DND-41 (cell line): ENCODE data around the gene COA1.

Experiments
- ATAC-seq: fragments of 200-7000 bp; cut with Tn5 transposase; 3 replicates; pipeline ENCODE4 v1.9.1; 2021; ENCODE audit warnings: low read depth; ENCODE audit not compliant: insufficient read depth
- DNase-seq: peaks from one replicate; pipeline ENCODE4 v3.0.0-alpha.2; 2020
- H2AFZ ChIP-seq: 2 replicates; pipeline ENCODE4 v1.6.0; 2012; ENCODE audit warnings: low read depth, low read length
- H3K27ac ChIP-seq: 2 replicates; pipeline ENCODE4 v1.5.1; 2012; ENCODE audit warnings: low read length, inconsistent platforms
- H3K27me3 ChIP-seq: fragments of 200-600 bp; sonication (generic); 2 replicates; pipeline ENCODE4 v1.6.0; 2012; ENCODE audit warnings: low read length, mild to moderate bottlenecking, inconsistent platforms; ENCODE audit not compliant: insufficient read depth, poor library complexity
- H3K36me3 ChIP-seq: 2 replicates; pipeline ENCODE4 v1.5.1; 2012; ENCODE audit warnings: low read length, inconsistent platforms; ENCODE audit not compliant: insufficient read depth
- H3K4me1 ChIP-seq: 2 replicates; pipeline ENCODE4 v1.5.1; 2012; ENCODE audit warnings: mild to moderate bottlenecking, low read length; ENCODE audit not compliant: insufficient read depth
- H3K4me2 ChIP-seq: 2 replicates; pipeline ENCODE4 v1.6.0; 2012; ENCODE audit warnings: mild to moderate bottlenecking, moderate library complexity, low read length, inconsistent platforms; ENCODE audit not compliant: insufficient read depth
- H3K4me3 ChIP-seq, 2 experiments: fragments of 200-600 bp in 1 of 2; shearing (Covaris generic) in 1 of 2; 2 replicates each; pipeline ENCODE4 v1.5.1; 2012 to 2016; ENCODE audit warnings: inconsistent platforms in 2 of 2, low read length in 2 of 2, mild to moderate bottlenecking in 2 of 2, low read depth in 1 of 2, moderate library complexity in 1 of 2
- H3K79me2 ChIP-seq: 2 replicates; pipeline ENCODE4 v1.6.0; 2012; ENCODE audit warnings: low read length, inconsistent platforms; ENCODE audit not compliant: insufficient read depth
- H3K9ac ChIP-seq: 2 replicates; pipeline ENCODE4 v1.6.0; 2012; ENCODE audit warnings: low read depth, mild to moderate bottlenecking, inconsistent platforms, low read length, moderate library complexity
- H3K9me3 ChIP-seq: 2 replicates; pipeline ENCODE4 v1.5.1; 2012; ENCODE audit warnings: low read length, moderate library complexity, mild to moderate bottlenecking, inconsistent platforms; ENCODE audit not compliant: insufficient read depth, severe bottlenecking
- H4K20me1 ChIP-seq: 2 replicates; pipeline ENCODE4 v1.6.0; 2012; ENCODE audit warnings: low read length; ENCODE audit not compliant: insufficient read depth
- EZH2 ChIP-seq: IDR thresholded peaks from 3 replicates; pipeline ENCODE4 v1.6.1; 2012; ENCODE audit warnings: borderline replicate concordance, low read depth, mild to moderate bottlenecking, moderate library complexity, low read length, inconsistent platforms; ENCODE audit not compliant: severe bottlenecking
- TF ChIP-seq, protein P1 (sequence below): IDR thresholded peaks from 2 replicates; pipeline ENCODE4 v1.5.1; 2012; ENCODE audit warnings: borderline replicate concordance, low read length, moderate library complexity, mild to moderate bottlenecking; ENCODE audit not compliant: poor library complexity, severe bottlenecking; ENCODE audit errors: extremely low read depth

COA1 gene

DNA sequence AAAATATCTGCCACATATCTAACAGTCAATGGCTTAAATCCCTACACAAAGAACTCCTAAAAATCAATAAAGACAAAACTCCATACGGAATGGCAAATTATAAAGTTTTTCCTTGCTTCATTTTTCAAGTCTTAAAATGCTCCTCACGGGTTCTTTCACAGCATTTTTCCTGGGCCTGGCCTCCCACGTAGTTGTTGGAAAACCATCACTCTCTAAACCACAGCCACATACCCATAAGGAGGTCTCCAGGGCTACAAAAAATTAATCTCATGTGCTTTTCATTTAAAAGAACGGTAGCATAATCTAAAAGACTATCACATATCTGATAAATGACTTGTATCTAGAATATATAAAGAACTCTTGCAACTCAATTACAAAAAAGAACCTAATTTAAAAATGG, 2.9 kb downstream of the COA1 start:
- H3K27me3 ChIP-seq: no peaks in the 10 kb centered on the region
- H3K4me2 ChIP-seq: peak overlapping the region; percentile 80; the same call in 1 of the 2 replicates
- DNase-seq (no peak), ATAC-seq (no peak)
- no peak overlapping the region for H3K9ac ChIP-seq
- H4K20me1 ChIP-seq: peaks cover 25% of the 10 kb centered on the region; the same call in 1 of the 2 replicates
- H3K4me3 ChIP-seq: no peak overlapping the region
- no peak overlapping the region for H3K27ac ChIP-seq
- H3K9me3 ChIP-seq: no peaks in the 10 kb centered on the region
- no peak overlapping the region for H2AFZ ChIP-seq
- H3K36me3 ChIP-seq: no peaks in the 10 kb centered on the region
- TF ChIP-seq, protein P1, sequence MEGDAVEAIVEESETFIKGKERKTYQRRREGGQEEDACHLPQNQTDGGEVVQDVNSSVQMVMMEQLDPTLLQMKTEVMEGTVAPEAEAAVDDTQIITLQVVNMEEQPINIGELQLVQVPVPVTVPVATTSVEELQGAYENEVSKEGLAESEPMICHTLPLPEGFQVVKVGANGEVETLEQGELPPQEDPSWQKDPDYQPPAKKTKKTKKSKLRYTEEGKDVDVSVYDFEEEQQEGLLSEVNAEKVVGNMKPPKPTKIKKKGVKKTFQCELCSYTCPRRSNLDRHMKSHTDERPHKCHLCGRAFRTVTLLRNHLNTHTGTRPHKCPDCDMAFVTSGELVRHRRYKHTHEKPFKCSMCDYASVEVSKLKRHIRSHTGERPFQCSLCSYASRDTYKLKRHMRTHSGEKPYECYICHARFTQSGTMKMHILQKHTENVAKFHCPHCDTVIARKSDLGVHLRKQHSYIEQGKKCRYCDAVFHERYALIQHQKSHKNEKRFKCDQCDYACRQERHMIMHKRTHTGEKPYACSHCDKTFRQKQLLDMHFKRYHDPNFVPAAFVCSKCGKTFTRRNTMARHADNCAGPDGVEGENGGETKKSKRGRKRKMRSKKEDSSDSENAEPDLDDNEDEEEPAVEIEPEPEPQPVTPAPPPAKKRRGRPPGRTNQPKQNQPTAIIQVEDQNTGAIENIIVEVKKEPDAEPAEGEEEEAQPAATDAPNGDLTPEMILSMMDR: no peak
- TF ChIP-seq EZH2: no peak
- H3K4me1 ChIP-seq: peaks cover 35% of the 10 kb centered on the region
- H3K79me2 ChIP-seq: peaks cover 84% of the 10 kb centered on the region

DNA sequence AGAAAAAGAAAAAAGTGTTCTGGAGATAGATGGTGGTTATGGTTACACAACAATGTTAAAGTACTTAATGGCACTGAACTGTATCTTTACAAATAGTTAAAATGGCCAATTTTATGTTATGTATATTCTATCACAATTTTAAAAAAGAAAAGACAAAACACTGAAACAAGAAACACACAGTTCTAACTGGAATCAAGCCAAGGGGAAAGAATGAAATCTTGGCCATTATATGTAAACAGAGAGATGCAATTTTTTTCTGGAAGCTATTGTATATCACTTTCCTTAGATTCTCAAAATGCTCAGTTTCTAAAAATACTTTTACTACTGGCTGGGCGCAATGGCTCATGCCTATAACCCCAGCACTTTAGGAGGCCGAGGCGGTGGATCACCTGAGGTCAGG, 4.1 kb downstream of the COA1 start:
- no peak for TF ChIP-seq EZH2
- TF ChIP-seq, protein P1: no peak
- DNase-seq: no peak
- no peak overlapping the region for H3K4me2 ChIP-seq
- no peak overlapping the region for H2AFZ ChIP-seq
- no peak for ATAC-seq
- no peak overlapping the region for H3K9ac ChIP-seq
- H3K9me3 ChIP-seq: no peaks in the 10 kb centered on the region
- H3K4me3 ChIP-seq: no peak overlapping the region
- no peaks in the 10 kb centered on the region for H3K27me3 ChIP-seq
- H3K36me3 ChIP-seq: no peaks in the 10 kb centered on the region; the same call in 1 of the 2 replicates
- no peak overlapping the region for H3K27ac ChIP-seq
- H4K20me1 ChIP-seq: peaks cover 34% of the 10 kb centered on the region; the same call in 1 of the 2 replicates
- peaks cover 31% of the 10 kb centered on the region for H3K4me1 ChIP-seq
- peaks cover 96% of the 10 kb centered on the region for H3K79me2 ChIP-seq

DNA sequence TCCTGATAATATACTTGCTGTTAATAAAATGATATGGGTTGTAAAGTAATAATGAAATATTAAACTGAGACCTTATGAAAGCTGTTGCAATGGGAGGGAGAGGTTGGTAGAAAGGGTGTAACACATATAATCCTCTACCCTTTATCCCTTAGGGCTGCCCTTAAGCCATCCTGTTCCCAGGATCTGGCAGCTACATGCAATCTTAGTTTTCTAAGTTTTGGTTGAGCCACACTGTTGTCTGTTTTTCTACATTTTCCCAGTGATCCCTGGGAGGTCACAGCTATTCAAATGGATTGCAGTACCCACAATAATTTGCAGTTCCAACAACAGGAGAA, 6.3 kb downstream of the COA1 start:
- H3K79me2 ChIP-seq: peaks cover 98% of the 10 kb centered on the region
- H3K9ac ChIP-seq: no peak overlapping the region
- TF ChIP-seq EZH2: no peak
- TF ChIP-seq, protein P1: no peak
- H3K4me2 ChIP-seq: no peak overlapping the region
- no peaks in the 10 kb centered on the region; the same call in 1 of the 2 replicates for H3K36me3 ChIP-seq
- DNase-seq (no peak), ATAC-seq (no peak)
- H3K27me3 ChIP-seq: no peaks in the 10 kb centered on the region
- no peak overlapping the region for H3K27ac ChIP-seq
- H3K9me3 ChIP-seq: no peaks in the 10 kb centered on the region
- no peak overlapping the region for H3K4me3 ChIP-seq
- peaks cover 47% of the 10 kb centered on the region; the same call in 1 of the 2 replicates for H4K20me1 ChIP-seq
- no peak overlapping the region for H2AFZ ChIP-seq
- peaks cover 19% of the 10 kb centered on the region for H3K4me1 ChIP-seq
